GM12878 (cell line): Measurements from ENCODE around the gene PNMA8C. TPM values are rescaled to one million over a fixed set of nuclear protein-coding genes. Genes with fewer than 3 reads are reported as not detected.
A peak's percentile ranks its signal among the peaks of the same experiment; 100 is the strongest.

Source experiments
- ATAC-seq: fragments of 200-7000 bp; cut with Tn5 transposase; 3 replicates; pipeline ENCODE4 v1.9.1; 2020; ENCODE audit warnings: mild to moderate bottlenecking, moderate library complexity
- BruUV-seq: library from RNA; stranded (reverse); fragments of 400-500 nt; replicated peaks from 2 replicates; lab custom pipeline; 2021; lab: Mats Ljungman, UMichigan
- CTCF ChIA-PET: fragments of 300-600 bp; sonication (Branson Sonifier 250); formaldehyde crosslinking; extraction: SDS; loops from one replicate; lab custom pipeline; 2021; ENCODE audit warnings: inconsistent platforms; lab: Yijun Ruan, JAX
- POLR2A ChIA-PET: fragments of 350-600 bp; formaldehyde crosslinking; extraction: SDS; loops from one replicate; lab custom pipeline; 2021; ENCODE audit warnings: inconsistent platforms; lab: Charles Lee
- RAD21 ChIA-PET: fragments of 300-600 bp; sonication (Branson Sonifier 250); formaldehyde crosslinking; loops from one replicate; lab custom pipeline; 2023; ENCODE audit warnings: antibody characterized with exemption; ENCODE audit not compliant: unreplicated experiment; lab: Charles Lee
- SMC1A ChIA-PET: fragments of 300-600 bp; sonication (Branson Sonifier 250); formaldehyde crosslinking; loops from one replicate; lab custom pipeline; 2023; ENCODE audit not compliant: unreplicated experiment, uncharacterized antibody; lab: Charles Lee
- DNase-seq: peaks from one replicate; pipeline ENCODE4 v3.0.0-alpha.2; 2011; ENCODE audit warnings: low read depth, low spot score
- FAIRE-seq: peaks from 3 replicates; lab custom pipeline; 2011; peaks lifted over from hg19 to GRCh38; lab: Jason Lieb, UNC
- H2AFZ ChIP-seq: 2 replicates; pipeline ENCODE4 v1.6.0; 2011; ENCODE audit warnings: low read depth, low read length, control low read depth; ENCODE audit not compliant: control insufficient read depth
- H3K27ac ChIP-seq: 2 replicates; pipeline ENCODE4 v1.5.1; 2011; ENCODE audit warnings: control low read depth; ENCODE audit not compliant: control insufficient read depth, insufficient read depth
- H3K27me3 ChIP-seq, 2 experiments: replicated peaks in 1 of 2; 2 replicates each; pipeline versions ENCODE4 v1.6.0 to v1.6.1; 2011; ENCODE audit warnings: low read length in 1 of 2; ENCODE audit not compliant: control insufficient read depth in 2 of 2, insufficient read depth in 2 of 2
- H3K36me3 ChIP-seq, 2 experiments: 2 replicates each; pipeline ENCODE4 v1.5.1; 2011; ENCODE audit warnings: low read length in 1 of 2; ENCODE audit not compliant: control insufficient read depth in 2 of 2, insufficient read depth in 2 of 2
- H3K4me1 ChIP-seq: 2 replicates; pipeline ENCODE4 v1.6.1; 2011; ENCODE audit warnings: mild to moderate bottlenecking, low read length, moderate library complexity, mixed read lengths; ENCODE audit not compliant: control insufficient read depth, insufficient read depth
- H3K4me2 ChIP-seq: 2 replicates; pipeline ENCODE4 v1.6.0; 2011; ENCODE audit warnings: control low read depth; ENCODE audit not compliant: control insufficient read depth, insufficient read depth
- H3K4me3 ChIP-seq: fragments of 200-600 bp; sonication (generic); 2 replicates; pipeline ENCODE4 v1.5.1; 2016
- H3K79me2 ChIP-seq: 2 replicates; pipeline ENCODE4 v1.6.0; 2011; ENCODE audit warnings: low read length; ENCODE audit not compliant: control insufficient read depth, insufficient read depth
- H3K9ac ChIP-seq: 2 replicates; pipeline ENCODE4 v1.8.0; 2011; ENCODE audit warnings: low read length, control low read depth, mixed read lengths; ENCODE audit not compliant: control insufficient read depth, insufficient read depth
- H3K9me3 ChIP-seq: replicated peaks from 3 replicates; pipeline ENCODE4 v1.5.1; 2011; ENCODE audit warnings: mild to moderate bottlenecking, low read length; ENCODE audit not compliant: control insufficient read depth, insufficient read depth
- H4K20me1 ChIP-seq: 2 replicates; pipeline ENCODE4 v1.6.0; 2011; ENCODE audit not compliant: control insufficient read depth, insufficient read depth
- BRCA1 ChIP-seq: IDR thresholded peaks from 2 replicates; pipeline ENCODE4 v1.6.1; 2011; ENCODE audit warnings: low read depth, low read length, improper control_type of control experiment
- IKZF1 ChIP-seq: fragments of 450-650 bp; conservative IDR thresholded peaks from 2 replicates; pipeline ENCODE4 v1.6.1; 2017; ENCODE audit warnings: antibody characterized with exemption, mild to moderate bottlenecking
- MTA3 ChIP-seq: IDR thresholded peaks from 2 replicates; pipeline ENCODE4 v1.6.1; 2012; ENCODE audit warnings: low read length, inconsistent platforms, borderline replicate concordance
- PAX5 ChIP-seq: IDR thresholded peaks from 2 replicates; pipeline ENCODE4 v1.6.1; 2011; ENCODE audit warnings: low read depth, low read length, borderline replicate concordance
- RCOR1 ChIP-seq: conservative IDR thresholded peaks from 2 replicates; pipeline ENCODE4 v1.6.1; 2012; ENCODE audit warnings: low read depth, low read length, improper control_type of control experiment
- SPI1 ChIP-seq: IDR thresholded peaks from 2 replicates; pipeline ENCODE4 v1.6.1; 2011; ENCODE audit warnings: low read depth, mild to moderate bottlenecking, low read length, moderate library complexity, borderline replicate concordance; ENCODE audit not compliant: insufficient read depth
- WGBS: methylation state at CpG from one replicate; pipeline ENCODE4 v1.1.6; 2016; ENCODE audit warnings: low lambda C conversion rate; ENCODE audit not compliant: insufficient replicate concordance, insufficient coverage; ENCODE audit errors: missing lambda C conversion rate; 5-methylcytosine and 5-hydroxymethylcytosine counted together
- in situ Hi-C: fragments of 300-500 bp; cut with MboI; formaldehyde crosslinking; loops from 9 replicates; pipeline ENCODE4 v1.14.3; 2018; ENCODE audit warnings: mixed read lengths
- intact Hi-C: fragments of 100-400 bp; cut with micrococcal nuclease; formaldehyde crosslinking; loops from one replicate; pipeline ENCODE4 v1.14.2; 2022; ENCODE audit not compliant: unreplicated experiment
- polyA plus RNA-seq, 11 experiments: library from polyadenylated mRNA; depleted of rRNA in 4 of 11; unstranded in 6 of 11; stranded (reverse) in 5 of 11; fragments of >200 nt; fragmentation: Nextera tagmentation in 4 of 11; fragmentation: Illumina TruSeq in 1 of 11; extraction: Ambion mirVana in 4 of 11; extraction: Trizol in 1 of 11; gene quantifications; 1 replicate in 1 of 11; 2 replicates in 10 of 11; pipeline versions ENCODE4 v1.2.1 to v1.2.3, GENCODE V29; 2011 to 2016; ENCODE audit warnings: inconsistent platforms in 2 of 11, missing spikeins in 2 of 11, low read depth in 1 of 11
- total RNA-seq, 4 experiments: library from RNA; depleted of rRNA in 3 of 4; stranded (reverse); fragments of >200 nt in 3 of 4; fragmentation: Illumina TruSeq in 1 of 4; extraction: Trizol in 1 of 4; gene quantifications; 2 replicates each; pipeline versions ENCODE4 v1.2.1 to v1.2.3, GENCODE V29; 2013 to 2021
- TF ChIP-seq, protein P1 (sequence below): fragments of 450-650 bp; IDR thresholded peaks from 2 replicates; pipeline ENCODE4 v1.6.1; 2017; ENCODE audit warnings: mild to moderate bottlenecking, moderate library complexity

Gene PNMA8C
- total and polyA plus RNA-seq, 10 of the 15 experiments (the other 5 are each of a cell fraction or from before 2014, with no cell fraction given): not detected

GRCh38 chr19:46423188-46423587 lies 5.5 kb downstream of the PNMA8C start:
- ChIA-PET CTCF (interaction anchor here (0.6 kb wide), 1 partner anchor 32 kb away, joined by 3 read pairs; no protein-coding TSS in a partner anchor), RAD21 (no interaction called here), SMC1A (no interaction called here), POLR2A (no interaction called here)
- Histone ChIP-seq H3K79me2 (no peaks in the 10 kb centered on the region), H3K36me3 (no peaks in the 10 kb centered on the region), H4K20me1 (no peaks in the 10 kb centered on the region), H3K4me1 (no peaks in the 10 kb centered on the region), H2AFZ (no peak overlapping the region), H3K9me3 (no peaks in the 10 kb centered on the region), H3K9ac (no peak overlapping the region), H3K4me2 (no peak overlapping the region), H3K27me3 (peaks cover 0 to 5% of the 10 kb centered on the region in 2 experiments; a peak in 2 of 4 replicates), H3K27ac (no peak overlapping the region), H3K4me3 (no peak overlapping the region)
- no TSS peak for BruUV-seq
- in situ Hi-C loops (no loop called here), intact Hi-C loops (no loop called here)
- WGBS: 22% methylated on average over 5 of the region's 5 CpGs
- peak; percentile 40; the same call in 1 of the 3 replicates for ATAC-seq
- DNase-seq: no peak
- FAIRE-seq: peak; percentile 75
- no peak for TF ChIP-seq PAX5
- 0 out of 2 replicates have a peak, but pooled peaks have one; percentile 9 for TF ChIP-seq SPI1

DNA sequence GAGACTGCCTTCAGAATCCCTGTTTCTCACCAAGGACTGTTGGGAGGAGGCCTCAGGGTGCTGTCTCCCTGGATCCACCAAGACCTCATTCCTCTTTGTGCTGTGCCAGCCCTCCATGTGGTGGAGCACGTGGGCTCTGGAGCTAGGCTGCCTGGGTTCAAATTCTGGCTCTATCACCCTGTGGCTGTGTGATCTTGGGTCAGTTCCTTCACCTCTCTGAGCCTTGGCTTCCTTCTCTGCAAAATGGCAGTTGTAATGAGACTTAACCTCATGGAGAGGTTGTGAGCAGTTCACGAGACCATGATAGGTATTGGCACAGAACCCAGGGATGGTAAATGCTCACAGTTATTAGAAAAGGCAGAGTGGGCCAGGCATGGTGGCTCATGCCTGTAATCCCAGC lies 6.4 kb downstream of the PNMA8C start:
- RAD21 ChIA-PET: no interaction called here
- Histone ChIP-seq H3K9ac (no peak overlapping the region), H4K20me1 (no peaks in the 10 kb centered on the region), H3K79me2 (no peaks in the 10 kb centered on the region)
- no peak for TF ChIP-seq BRCA1
- TF ChIP-seq IKZF1: no peak
- TF ChIP-seq RCOR1: no peak
- TF ChIP-seq, protein P1, sequence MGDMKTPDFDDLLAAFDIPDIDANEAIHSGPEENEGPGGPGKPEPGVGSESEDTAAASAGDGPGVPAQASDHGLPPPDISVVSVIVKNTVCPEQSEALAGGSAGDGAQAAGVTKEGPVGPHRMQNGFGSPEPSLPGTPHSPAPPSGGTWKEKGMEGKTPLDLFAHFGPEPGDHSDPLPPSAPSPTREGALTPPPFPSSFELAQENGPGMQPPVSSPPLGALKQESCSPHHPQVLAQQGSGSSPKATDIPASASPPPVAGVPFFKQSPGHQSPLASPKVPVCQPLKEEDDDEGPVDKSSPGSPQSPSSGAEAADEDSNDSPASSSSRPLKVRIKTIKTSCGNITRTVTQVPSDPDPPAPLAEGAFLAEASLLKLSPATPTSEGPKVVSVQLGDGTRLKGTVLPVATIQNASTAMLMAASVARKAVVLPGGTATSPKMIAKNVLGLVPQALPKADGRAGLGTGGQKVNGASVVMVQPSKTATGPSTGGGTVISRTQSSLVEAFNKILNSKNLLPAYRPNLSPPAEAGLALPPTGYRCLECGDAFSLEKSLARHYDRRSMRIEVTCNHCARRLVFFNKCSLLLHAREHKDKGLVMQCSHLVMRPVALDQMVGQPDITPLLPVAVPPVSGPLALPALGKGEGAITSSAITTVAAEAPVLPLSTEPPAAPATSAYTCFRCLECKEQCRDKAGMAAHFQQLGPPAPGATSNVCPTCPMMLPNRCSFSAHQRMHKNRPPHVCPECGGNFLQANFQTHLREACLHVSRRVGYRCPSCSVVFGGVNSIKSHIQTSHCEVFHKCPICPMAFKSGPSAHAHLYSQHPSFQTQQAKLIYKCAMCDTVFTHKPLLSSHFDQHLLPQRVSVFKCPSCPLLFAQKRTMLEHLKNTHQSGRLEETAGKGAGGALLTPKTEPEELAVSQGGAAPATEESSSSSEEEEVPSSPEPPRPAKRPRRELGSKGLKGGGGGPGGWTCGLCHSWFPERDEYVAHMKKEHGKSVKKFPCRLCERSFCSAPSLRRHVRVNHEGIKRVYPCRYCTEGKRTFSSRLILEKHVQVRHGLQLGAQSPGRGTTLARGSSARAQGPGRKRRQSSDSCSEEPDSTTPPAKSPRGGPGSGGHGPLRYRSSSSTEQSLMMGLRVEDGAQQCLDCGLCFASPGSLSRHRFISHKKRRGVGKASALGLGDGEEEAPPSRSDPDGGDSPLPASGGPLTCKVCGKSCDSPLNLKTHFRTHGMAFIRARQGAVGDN: no peak
- TF ChIP-seq MTA3: no peak
- TF ChIP-seq, all 136 proteins: peak for 0
- no peak for DNase-seq
- 17% methylated on average over 2 of the region's 2 CpGs for WGBS
- ATAC-seq: no peak
- H3K27ac ChIP-seq: no peak overlapping the region
- H3K4me1 ChIP-seq: no peaks in the 10 kb centered on the region
- intact Hi-C loops: no loop called here
- no peak overlapping the region for H3K4me2 ChIP-seq
- no peaks in the 10 kb centered on the region; a peak in 1 of 4 replicates for H3K27me3 ChIP-seq
- no peak overlapping the region for H2AFZ ChIP-seq
- ChIA-PET SMC1A (no interaction called here), CTCF (no interaction called here), POLR2A (no interaction called here)
- no TSS peak for BruUV-seq
- H3K36me3 ChIP-seq: no peaks in the 10 kb centered on the region
- FAIRE-seq: no peak
- no peak overlapping the region for H3K4me3 ChIP-seq
- in situ Hi-C loops: no loop called here
- H3K9me3 ChIP-seq: no peaks in the 10 kb centered on the region
